K562 (cell line): ENCODE results near the gene GLOD4. TPM values are rescaled to one million over a fixed set of nuclear protein-coding genes. Genes with fewer than 3 reads are reported as not detected.

ENCODE experiments used
- REST ChIP-seq, 2 experiments: fragments of 450-650 bp; formaldehyde crosslinking in 1 of 2; IDR thresholded peaks; 2 replicates each; pipeline versions ENCODE4 v1.4.0 to v1.6.1; 2014 to 2020; ENCODE audit warnings: mild to moderate bottlenecking in 2 of 2, borderline replicate concordance in 1 of 2, low read depth in 1 of 2
- VEZF1 ChIP-seq: fragments of 200-800 bp; sonication (Bioruptor generic); IDR thresholded peaks from 2 replicates; pipeline ENCODE4 v1.6.1; 2017; ENCODE audit warnings: missing genetic modification characterization, missing compliant biosample characterization
- polyA plus RNA-seq, 8 experiments: library from polyadenylated mRNA; depleted of rRNA in 4 of 8; stranded (reverse) in 5 of 8; unstranded in 3 of 8; fragments of >200 nt; fragmentation: Nextera tagmentation in 2 of 8; fragmentation: Illumina TruSeq in 1 of 8; extraction: Ambion mirVana in 2 of 8; extraction: Trizol in 1 of 8; gene quantifications; 2 replicates each; pipeline versions ENCODE4 v1.2.1 to v1.2.3, GENCODE V29; 2011 to 2014; ENCODE audit warnings: inconsistent platforms in 1 of 8, missing spikeins in 1 of 8
- total RNA-seq, 7 experiments: library from RNA; depleted of rRNA in 6 of 7; stranded (reverse); fragments of >200 nt in 6 of 7; fragmentation: Illumina TruSeq in 2 of 7; extraction: Trizol in 2 of 7; gene quantifications; 2 replicates each; pipeline versions ENCODE4 v1.2.1 to v1.2.3, GENCODE V29; 2011 to 2021; ENCODE audit warnings: low replicate concordance in 1 of 7

The GLOD4 gene
- total and polyA plus RNA-seq, 9 of the 15 experiments (the other 6 are each of a cell fraction or from before 2014, with no cell fraction given), result 52.0 to 109 (median 64.9) TPM

DNA sequence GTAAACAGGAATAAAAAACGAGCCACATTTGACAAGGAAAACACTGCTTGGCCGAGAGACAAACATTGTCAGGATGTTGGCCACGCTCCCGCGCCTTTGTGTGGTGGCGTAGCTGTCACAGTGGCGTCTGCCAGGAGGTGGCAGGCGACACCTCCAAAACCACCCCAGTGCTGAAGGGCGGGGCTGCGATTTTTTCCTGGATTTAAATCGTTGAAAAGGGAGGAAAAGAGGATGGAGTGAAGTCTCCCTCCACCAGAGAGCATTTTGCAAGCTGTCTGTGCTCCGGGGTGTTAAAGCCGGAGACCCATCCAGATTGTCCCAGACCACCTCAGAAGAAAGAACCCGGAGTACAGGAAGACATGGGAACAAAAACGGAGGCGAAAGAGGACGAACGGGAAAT is 12.8 kb upstream of the GLOD4 start (continued):
- TF ChIP-seq REST (IDR thresholded peaks at IDR 0.05; ENCODE audit: borderline replicate concordance) (peak; percentile 82; the same call in 1 of the 2 replicates), REST (CRISPR knock-in tag; IDR thresholded peaks at IDR 0.05; ENCODE audit: low read depth) (no peak), VEZF1 (CRISPR knock-in tag) (peak; percentile 55; the same call in 1 of the 2 replicates)
